A549 treated with CpdA at 1 μM for 4 hours (cell line): Measurements from ENCODE around the gene INSIG2. TPM values are rescaled to one million over a fixed set of nuclear protein-coding genes. Genes with fewer than 3 reads are reported as not detected.

Experiments
- total RNA-seq: library from RNA; stranded (reverse); fragments of 200-300 nt; extraction: Qiagen RNA extraction; gene quantifications from 5 replicates; pipeline ENCODE4 v1.2.3, GENCODE V29; 2022; ENCODE audit warnings: low read depth

INSIG2 gene
- 10.2 to 15.4 TPM (median 11.3 TPM) in 5 replicates for total RNA-seq

GRCh38 chr2:118088051-118089024 is at the start of gene INSIG2:
INSIG2 (plus strand) TSS chr2:118088471; CDS start chr2:118096557, 8,086 bp downstream.

Other genes with a start within 250 kb of the INSIG2 start
- gene CCDC93, start 74.4 kb upstream of the INSIG2 start, total RNA-seq, result 12.4 to 16.4 TPM (median 14.2 TPM) in 5 replicates